Fibroblast of the aortic adventitia (primary cell): Measurements from ENCODE around the gene NRP1. TPM values are rescaled to one million over a fixed set of nuclear protein-coding genes. Genes with fewer than 3 reads are reported as not detected.
A peak's percentile ranks its signal among the peaks of the same experiment; 100 is the strongest.

ENCODE experiments used
- DNase-seq: peaks from one replicate; pipeline ENCODE4 v3.0.0-alpha.2; 2010; ENCODE audit warnings: low read depth
- H3K4me3 ChIP-seq: 2 replicates; pipeline ENCODE4 v1.5.1; 2011; ENCODE audit warnings: low read depth, mild to moderate bottlenecking, control low read depth, low read length, moderate library complexity
- total RNA-seq: library from RNA; depleted of rRNA; stranded (reverse); fragments of >200 nt; gene quantifications from 2 replicates; pipeline ENCODE4 v1.2.3, GENCODE V29; 2012; ENCODE audit warnings: low replicate concordance
- TF ChIP-seq, protein P1 (sequence below): IDR thresholded peaks from 2 replicates; pipeline ENCODE4 v1.5.1; 2011; ENCODE audit warnings: mild to moderate bottlenecking, low read length, control low read depth, inconsistent platforms; ENCODE audit not compliant: insufficient read depth

Gene NRP1
- total RNA-seq, 1 donor = 455 TPM

DNA sequence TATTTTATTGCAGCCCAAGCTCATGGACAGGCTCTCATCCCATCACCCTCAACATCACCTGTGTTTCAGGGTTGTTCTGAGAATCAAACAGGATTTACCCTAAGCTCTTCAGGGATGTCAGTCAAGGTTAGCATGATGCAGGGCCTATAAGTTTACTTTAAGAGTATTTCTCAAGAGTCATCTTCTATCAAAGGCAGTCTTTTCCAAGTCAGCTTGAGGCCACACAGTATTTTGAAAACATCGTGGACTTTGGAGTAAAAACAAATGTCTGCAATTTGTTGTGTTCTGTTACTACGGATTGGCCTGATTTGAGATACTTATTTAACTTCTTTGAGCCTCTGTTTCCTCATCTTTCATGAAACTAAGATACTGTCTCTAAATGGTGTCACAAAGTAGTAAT, 42.0 kb upstream of the NRP1 start:
- TF ChIP-seq, protein P1, sequence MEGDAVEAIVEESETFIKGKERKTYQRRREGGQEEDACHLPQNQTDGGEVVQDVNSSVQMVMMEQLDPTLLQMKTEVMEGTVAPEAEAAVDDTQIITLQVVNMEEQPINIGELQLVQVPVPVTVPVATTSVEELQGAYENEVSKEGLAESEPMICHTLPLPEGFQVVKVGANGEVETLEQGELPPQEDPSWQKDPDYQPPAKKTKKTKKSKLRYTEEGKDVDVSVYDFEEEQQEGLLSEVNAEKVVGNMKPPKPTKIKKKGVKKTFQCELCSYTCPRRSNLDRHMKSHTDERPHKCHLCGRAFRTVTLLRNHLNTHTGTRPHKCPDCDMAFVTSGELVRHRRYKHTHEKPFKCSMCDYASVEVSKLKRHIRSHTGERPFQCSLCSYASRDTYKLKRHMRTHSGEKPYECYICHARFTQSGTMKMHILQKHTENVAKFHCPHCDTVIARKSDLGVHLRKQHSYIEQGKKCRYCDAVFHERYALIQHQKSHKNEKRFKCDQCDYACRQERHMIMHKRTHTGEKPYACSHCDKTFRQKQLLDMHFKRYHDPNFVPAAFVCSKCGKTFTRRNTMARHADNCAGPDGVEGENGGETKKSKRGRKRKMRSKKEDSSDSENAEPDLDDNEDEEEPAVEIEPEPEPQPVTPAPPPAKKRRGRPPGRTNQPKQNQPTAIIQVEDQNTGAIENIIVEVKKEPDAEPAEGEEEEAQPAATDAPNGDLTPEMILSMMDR = no peak
- H3K4me3 ChIP-seq = no peak overlapping the region
- DNase-seq = no peak

DNA sequence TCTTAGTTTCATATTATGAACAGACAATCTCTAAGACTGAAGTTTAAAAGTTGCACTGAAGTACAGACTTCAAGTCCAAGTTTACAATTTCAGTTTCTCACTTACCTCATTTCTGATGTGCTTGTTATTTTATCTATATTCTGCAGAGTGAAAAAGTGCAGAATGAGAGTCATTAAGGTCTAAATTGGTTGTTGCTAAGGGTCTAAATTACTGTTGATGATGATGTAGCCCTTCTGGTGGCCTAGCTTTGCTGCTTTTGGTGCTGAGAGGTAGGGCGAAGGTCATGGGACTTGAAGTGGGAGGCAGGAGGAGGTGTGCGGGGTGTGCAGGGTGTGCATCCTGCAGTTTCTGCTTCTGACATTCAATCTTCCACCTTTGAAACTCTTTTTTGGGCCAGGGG, 38.8 kb upstream of the NRP1 start:
- no peak overlapping the region for H3K4me3 ChIP-seq
- TF ChIP-seq, protein P1 = no peak
- no peak for DNase-seq

DNA sequence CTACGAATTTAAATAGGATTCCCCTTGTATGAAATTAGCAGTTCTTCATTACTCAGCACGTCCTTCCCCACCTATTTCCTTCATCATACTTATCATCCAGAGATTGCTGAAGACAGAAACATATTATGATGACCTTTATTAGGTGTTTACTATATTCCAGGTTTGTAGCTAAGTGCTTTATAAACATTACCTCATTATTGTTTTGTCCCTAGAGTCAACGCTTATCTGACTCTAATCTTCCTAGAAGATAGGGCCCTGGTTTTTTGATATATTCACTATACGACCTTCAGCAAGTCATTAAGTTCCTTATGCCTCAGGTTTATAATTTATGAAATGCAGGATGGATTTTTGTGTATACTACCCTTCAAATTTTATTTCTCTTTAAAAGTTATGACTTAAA, 36.8 kb upstream of the NRP1 start:
- DNase-seq = no peak
- TF ChIP-seq, protein P1 = no peak
- H3K4me3 ChIP-seq = no peak overlapping the region

DNA sequence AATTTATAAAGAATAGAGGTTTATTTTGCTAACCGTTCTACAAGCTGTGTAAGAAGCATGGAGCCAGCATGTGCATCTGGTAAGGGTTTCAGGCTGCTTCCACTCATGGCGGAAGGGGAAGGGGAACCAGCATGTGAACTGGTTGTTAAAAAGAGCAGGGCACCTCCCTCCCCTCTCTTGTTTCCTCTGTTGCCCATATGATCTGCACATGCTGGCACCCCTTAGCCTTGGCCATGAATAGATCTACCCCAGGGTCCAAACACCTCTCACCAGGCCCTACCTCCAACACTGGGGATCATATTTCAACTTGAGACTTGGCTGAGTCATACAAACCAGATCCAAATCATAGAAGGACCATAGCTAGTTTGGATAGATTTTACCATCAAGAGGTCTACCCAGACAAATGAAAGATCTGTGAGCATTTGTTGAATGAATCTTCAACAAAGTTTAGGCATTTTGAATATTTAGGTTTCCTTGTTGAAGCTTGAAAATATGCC, 36.0 kb upstream of the NRP1 start:
- no peak for DNase-seq
- no peak overlapping the region for H3K4me3 ChIP-seq
- TF ChIP-seq, protein P1 = no peak

DNA sequence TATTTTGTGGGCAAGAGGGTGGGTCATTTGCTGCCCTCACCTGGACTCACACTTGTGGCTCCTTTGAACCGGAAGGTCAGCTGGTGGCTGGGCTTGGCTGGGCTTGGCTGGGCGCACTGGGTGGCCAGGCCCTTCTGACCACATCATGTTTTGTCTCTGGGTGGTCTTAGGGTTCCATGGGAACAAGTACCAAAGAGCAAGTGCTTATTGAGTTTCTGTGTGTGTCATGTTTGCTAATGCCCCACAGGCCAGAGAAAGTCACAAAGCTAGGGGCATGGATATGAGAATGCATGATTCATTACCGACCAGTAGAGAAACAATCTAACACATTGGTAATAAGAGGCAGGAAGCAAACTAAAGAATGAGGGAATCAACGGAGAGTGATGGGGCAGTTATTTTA, 33.6 kb upstream of the NRP1 start:
- H3K4me3 ChIP-seq = no peak overlapping the region
- DNase-seq = no peak
- TF ChIP-seq, protein P1 = no peak

DNA sequence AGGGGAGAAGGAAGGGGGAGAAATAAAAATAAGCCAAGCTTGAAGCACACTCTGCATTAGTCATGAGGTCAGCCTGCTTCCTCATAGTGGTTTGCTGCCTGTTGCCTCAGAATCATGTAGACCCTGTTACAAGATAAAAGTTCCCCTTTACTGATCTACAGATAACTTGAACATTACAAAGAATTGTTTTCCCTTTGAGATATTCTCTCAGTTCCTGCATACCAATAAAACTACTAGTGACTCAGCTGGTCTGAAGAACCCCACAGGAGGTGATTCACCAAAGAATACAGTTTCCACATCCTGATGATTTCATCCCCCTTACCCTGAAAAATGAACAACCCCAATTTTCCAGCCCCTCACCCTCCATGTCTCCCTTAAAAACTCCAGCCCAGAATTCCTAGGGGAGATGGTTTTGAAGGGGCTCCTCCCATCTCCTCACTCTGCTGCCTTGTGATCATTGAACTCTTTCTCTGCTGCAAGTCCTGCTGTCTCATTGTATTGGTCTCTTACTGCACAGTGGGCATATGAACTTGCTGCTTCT, 31.5 kb upstream of the NRP1 start:
- DNase-seq = peak; percentile 97
- TF ChIP-seq, protein P1 = no peak
- no peak overlapping the region for H3K4me3 ChIP-seq

DNA sequence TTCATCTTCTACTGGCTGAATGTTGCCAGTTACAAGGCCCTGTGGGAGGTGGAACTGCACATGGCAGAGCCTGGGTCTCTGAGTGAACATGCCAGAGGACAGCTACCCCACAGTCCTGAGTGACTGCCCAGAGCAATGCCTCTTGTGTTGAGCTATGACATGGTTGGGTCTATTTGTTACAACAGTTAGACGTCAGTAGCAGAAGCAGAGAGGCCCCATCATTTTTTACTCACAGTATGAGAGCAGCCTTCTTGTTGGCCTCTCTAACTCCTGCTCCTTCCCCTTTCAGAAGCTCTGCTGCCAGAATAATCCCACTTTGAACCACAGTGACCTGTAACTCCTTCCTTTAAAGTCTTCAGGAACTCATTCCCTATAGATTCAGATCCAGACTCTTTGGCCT, 30.8 kb upstream of the NRP1 start:
- no peak for DNase-seq
- TF ChIP-seq, protein P1 = no peak
- H3K4me3 ChIP-seq = no peak overlapping the region
